ENCODE measurements around the gene HMX1.

HMX1 gene

GRCh38 chr4:8838961-8839431 lies 32.6 kb downstream of the HMX1 start:
- no peak for DNase-seq

DNA sequence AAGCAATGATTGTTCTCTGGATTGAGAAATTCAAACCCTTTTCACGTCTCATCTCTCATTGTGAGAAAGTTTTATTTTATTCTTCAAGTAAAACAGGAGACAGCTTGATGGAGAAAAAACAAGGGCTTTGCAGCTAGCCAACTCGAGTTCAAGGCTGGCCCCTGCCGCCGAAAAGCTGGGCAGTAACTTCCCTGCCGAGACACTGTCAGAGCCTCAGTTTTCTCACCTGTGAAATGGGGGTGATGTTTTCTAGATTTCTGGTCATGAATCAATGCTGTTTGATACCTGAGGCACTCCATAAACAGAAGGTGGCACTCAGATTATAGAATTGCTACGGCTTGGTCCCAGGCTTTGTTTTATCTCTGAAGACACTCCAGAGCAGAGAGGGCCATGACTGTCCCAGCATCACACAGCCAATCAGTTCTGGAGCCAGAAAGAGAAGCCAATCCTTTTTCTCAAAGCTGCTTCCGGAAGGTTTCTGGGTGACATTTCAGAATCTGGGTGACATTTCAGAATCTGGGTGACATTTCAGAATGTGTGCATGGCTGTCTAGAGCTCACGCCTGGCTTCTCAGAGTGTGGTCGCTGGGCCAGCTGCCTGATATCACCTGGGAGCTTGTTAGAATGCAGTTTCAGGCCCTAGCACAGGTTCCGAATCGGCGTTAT lies 33.2 kb downstream of the HMX1 start:
- no peak for DNase-seq

DNA sequence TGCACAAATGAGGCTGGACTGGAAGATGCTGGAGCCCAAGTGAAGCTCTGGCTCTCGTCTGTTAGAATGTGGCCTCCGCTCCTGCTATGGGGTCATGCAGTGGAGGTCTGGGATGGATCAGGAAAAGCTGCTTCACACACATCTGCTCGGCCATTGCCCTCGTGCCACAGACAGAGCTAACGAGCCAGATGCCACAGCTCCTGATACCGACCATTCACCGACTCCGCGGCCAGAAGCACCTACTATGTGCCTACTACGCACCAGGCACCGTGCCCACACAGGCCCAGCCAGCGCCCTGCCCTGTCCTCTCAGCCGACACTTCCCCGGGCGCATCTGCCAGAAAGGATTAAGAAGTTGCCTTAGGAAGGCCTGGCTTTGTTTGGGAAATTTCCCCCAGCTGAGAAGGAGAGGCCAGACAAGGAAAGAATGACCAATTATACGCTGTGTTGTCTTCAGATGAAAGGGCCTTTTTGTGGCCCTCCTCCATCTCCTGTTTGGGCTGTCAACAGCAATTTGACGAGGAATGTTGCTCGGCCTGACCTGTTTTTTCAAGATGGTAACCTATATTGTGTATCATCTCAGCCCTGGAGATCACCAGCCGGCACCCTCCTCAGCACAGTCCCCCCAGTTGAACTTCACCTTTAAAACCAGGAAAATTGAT lies 34.3 kb downstream of the HMX1 start:
- DNase-seq: no peak

- no peak for DNase-seq
Observed at GRCh38 chr4:8836664-8837171, 34.9 kb downstream of the HMX1 start.

GRCh38 chr4:8835521-8836365 lies 35.9 kb downstream of the HMX1 start:
- DNase-seq: no peak

GRCh38 chr4:8834681-8835220 lies 36.9 kb downstream of the HMX1 start:
- no peak for DNase-seq

- no peak for DNase-seq
Observed at GRCh38 chr4:8832113-8832915, 39.3 kb downstream of the HMX1 start.

DNA sequence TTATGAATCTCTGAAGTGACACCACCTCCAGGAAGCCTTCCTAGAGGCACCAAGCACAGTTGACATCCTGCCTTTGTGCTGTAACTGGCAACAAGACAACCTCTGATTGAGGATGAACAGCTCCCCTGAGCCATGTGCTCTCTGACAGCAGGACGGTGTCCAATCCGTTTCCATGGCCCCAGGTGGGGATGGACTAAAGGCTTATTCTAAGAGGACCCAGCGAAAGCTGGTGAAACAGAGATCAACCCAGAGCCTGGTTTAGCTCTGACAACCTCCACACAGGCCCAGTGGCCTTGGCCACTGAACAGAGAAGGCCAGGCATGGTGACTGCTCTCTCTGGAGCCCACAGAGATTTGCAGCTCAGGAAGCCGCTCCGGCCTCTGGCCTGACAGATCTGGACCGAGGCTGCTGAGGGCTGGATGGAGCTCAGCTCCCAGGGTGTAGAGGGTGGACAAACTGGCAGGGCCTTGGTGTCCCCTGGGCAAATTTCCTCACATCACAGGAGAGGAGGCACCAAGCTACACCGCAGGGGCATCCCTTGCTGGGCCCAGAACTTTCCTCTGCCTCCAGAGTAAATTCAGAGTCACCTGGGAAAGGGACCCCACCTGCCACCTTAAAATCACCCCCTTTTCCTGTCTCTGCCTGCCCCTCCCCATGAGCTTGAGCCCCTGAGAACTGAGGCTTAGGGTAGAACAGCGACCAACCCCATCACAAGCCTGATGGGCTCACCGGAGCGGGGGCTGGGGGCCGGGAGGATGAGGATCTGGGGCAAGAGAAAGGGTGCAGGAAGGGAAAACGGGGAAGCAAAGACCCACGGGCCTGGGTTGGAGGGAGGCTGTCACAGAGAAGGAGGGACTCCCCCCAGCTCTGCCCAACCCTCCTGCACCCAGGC lies 40.2 kb downstream of the HMX1 start:
- DNase-seq: no peak

- no peak for DNase-seq
Observed at GRCh38 chr4:8830611-8831200, 40.9 kb downstream of the HMX1 start.

- no peak for DNase-seq
Observed at GRCh38 chr4:8830056-8830455, 41.6 kb downstream of the HMX1 start.

- DNase-seq: no peak
Observed at GRCh38 chr4:8829584-8829983, 42.1 kb downstream of the HMX1 start.

DNA sequence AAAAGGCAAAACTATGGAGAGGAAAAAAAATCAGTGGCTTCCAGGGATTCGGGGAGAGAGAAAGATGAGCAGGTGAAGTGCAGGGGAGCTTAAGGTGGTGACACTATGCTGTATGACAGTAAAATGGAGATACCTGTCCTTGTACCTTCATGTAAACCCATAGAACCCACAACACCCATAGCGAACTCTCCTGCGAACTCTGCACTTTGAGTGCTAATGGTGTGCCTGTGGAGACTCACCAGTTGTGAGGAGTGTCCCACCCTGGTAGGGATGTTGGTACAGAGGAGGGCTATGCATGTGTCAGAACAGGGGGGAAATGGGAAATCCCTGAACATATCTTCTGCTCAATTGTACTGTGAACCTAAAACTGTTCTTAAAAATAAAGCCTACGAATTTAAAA lies 42.8 kb downstream of the HMX1 start:
- no peak for DNase-seq

- no peak for DNase-seq
Observed at GRCh38 chr4:8821151-8821950, 50.3 kb downstream of the HMX1 start.

- DNase-seq: no peak
Observed at GRCh38 chr4:8820178-8821102, 51.2 kb downstream of the HMX1 start.

DNA sequence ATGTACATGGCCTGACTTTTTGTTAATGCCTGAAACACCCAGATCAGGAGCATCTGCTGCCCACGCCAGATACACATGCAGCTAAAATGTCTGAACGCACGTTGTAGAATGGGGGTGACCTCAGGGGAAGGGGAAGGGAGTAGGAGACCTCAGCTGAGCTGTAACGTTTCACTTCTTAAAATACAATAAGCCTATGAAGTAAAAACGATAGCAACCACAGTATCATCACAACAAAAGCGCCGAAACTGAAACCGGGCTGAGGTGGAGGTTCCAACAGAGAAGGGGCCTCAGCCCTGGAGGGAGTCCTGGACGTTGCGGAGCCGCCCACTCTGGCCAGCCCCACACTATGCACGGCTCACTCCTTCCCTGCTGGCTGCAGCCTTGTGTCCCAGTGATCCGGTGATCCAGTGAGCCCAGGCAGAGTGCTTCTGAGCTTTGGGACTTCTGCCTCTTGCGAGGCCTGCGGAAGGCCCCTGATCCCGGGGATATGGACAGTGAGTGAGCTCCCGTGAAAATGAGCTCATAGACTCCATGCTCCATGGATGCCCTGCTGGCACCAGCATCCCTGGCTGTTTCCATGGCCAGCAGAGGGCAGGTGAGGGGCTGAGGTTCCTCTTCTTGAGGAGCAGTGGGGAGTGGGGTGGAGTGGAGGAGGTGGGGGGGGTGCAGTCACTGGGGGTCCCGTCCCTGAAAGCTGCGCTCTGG lies 52.0 kb downstream of the HMX1 start:
- DNase-seq: no peak

DNA sequence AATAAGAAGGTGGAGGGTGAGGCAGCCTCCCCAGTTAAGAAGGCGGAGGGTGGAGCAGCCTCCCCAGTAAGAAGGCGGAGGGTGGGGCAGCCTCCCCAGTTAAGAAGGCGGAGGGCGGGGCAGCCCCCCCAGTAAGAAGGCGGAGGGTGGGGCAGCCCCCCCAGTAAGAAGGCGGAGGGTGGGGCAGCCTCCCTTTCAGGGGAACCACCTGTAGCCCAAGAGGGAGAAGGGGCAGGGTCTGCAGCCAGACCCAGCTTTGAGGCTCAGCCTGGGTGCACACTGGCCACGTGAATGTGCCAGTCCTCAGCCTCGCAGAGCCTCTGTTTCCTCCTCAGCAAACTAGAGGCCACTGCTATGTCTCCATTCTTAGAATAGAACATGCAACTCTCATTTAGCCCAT lies 52.6 kb downstream of the HMX1 start:
- no peak for DNase-seq

GRCh38 chr4:8818063-8818881 lies 53.4 kb downstream of the HMX1 start:
- DNase-seq: no peak

GRCh38 chr4:8817813-8818062 lies 53.9 kb downstream of the HMX1 start:
- DNase-seq: no peak

Measured in NCI-H146 (cell line).